Tibial nerve (tissue), 4 donors: ENCODE results near the gene PIP5K1B. TPM values are rescaled to one million over a fixed set of nuclear protein-coding genes. Genes with fewer than 3 reads are reported as not detected.

ENCODE experiments used
- DNase-seq, 2 donors: peaks; one replicate each; pipeline ENCODE4 v3.0.0-alpha.2; 2019; ENCODE audit warnings: low spot score in 2 of 2
- H3K27ac ChIP-seq, 4 donors: fragments of 200-600 bp; sonication (generic) in 3 of 4; one replicate each; pipeline ENCODE4 v1.5.1; 2017 to 2019; ENCODE audit warnings: mild to moderate bottlenecking in 1 of 4
- H3K27me3 ChIP-seq, 2 donors: fragments of 200-600 bp; sonication (generic) in 1 of 2; one replicate each; pipeline versions ENCODE4 v1.5.1 to v1.6.0; 2017 to 2019
- H3K36me3 ChIP-seq, 3 donors: fragments of 200-600 bp; sonication (generic); one replicate each; pipeline ENCODE4 v1.5.1; 2018 to 2019
- H3K4me1 ChIP-seq, 4 donors: fragments of 200-600 bp; sonication (generic) in 3 of 4; one replicate each; pipeline ENCODE4 v1.5.1; 2017 to 2019
- H3K4me3 ChIP-seq, 4 donors: fragments of 200-600 bp; sonication (generic) in 3 of 4; one replicate each; pipeline ENCODE4 v1.5.1; 2017 to 2019; ENCODE audit warnings: mild to moderate bottlenecking in 1 of 4, moderate library complexity in 1 of 4
- H3K9me3 ChIP-seq, 4 donors: fragments of 200-600 bp; sonication (generic) in 3 of 4; one replicate each; pipeline ENCODE4 v1.5.1; 2017 to 2019
- EP300 ChIP-seq, 2 donors: sonication (generic); formaldehyde crosslinking; IDR thresholded peaks; one replicate each; pipeline ENCODE4 v1.6.1; 2017; ENCODE audit warnings: antibody characterized with exemption in 2 of 2, mild to moderate bottlenecking in 1 of 2
- POLR2A ChIP-seq, 2 donors: fragments of 450-650 bp; IDR thresholded peaks; one replicate each; pipeline ENCODE4 v1.6.1; 2017; ENCODE audit warnings: antibody characterized with exemption in 2 of 2, mild to moderate bottlenecking in 2 of 2, moderate library complexity in 2 of 2
- WGBS, 2 donors: methylation state at CpG; one replicate each; pipeline ENCODE4 v1.1.5; 2018; 5-methylcytosine and 5-hydroxymethylcytosine counted together
- total RNA-seq, 4 donors: library from RNA; depleted of rRNA; stranded (reverse); fragments of >200 nt; gene quantifications; one replicate each; pipeline ENCODE4 v1.1.0, GENCODE V29; 2016
- TF ChIP-seq, protein P1 (sequence below), 5 experiments: fragments of 200-600 bp in 3 of 5; fragments of 450-650 bp in 2 of 5; sonication (generic) in 3 of 5; IDR thresholded peaks; one replicate each; pipeline ENCODE4 v1.5.1; 2016 to 2019; ENCODE audit warnings: antibody characterized with exemption in 5 of 5, mild to moderate bottlenecking in 3 of 5, moderate library complexity in 2 of 5

The PIP5K1B gene
- total RNA-seq, 4 donors from 2014 or later, result 0.20 to 6.8 (median 3.5) TPM

- TF ChIP-seq, protein P1, sequence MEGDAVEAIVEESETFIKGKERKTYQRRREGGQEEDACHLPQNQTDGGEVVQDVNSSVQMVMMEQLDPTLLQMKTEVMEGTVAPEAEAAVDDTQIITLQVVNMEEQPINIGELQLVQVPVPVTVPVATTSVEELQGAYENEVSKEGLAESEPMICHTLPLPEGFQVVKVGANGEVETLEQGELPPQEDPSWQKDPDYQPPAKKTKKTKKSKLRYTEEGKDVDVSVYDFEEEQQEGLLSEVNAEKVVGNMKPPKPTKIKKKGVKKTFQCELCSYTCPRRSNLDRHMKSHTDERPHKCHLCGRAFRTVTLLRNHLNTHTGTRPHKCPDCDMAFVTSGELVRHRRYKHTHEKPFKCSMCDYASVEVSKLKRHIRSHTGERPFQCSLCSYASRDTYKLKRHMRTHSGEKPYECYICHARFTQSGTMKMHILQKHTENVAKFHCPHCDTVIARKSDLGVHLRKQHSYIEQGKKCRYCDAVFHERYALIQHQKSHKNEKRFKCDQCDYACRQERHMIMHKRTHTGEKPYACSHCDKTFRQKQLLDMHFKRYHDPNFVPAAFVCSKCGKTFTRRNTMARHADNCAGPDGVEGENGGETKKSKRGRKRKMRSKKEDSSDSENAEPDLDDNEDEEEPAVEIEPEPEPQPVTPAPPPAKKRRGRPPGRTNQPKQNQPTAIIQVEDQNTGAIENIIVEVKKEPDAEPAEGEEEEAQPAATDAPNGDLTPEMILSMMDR (IDR thresholded peaks at IDR 0.05), result no peak
- TF ChIP-seq EP300 (IDR thresholded peaks at IDR 0.05) (no peak), POLR2A (IDR thresholded peaks at IDR 0.05) (no peak)
- Histone ChIP-seq H3K9me3 (no peaks in the 10 kb centered on the region), H3K4me1 (no peaks in the 10 kb centered on the region), H3K36me3 (no peaks in the 10 kb centered on the region), H3K27me3 (no peaks in the 10 kb centered on the region), H3K4me3 (no peak overlapping the region), H3K27ac (no peak overlapping the region)
- no peak for DNase-seq
- 11 to 33% methylated on average over 1 of the region's 1 CpG for WGBS, 2 donors
These were observed 229.2 kb downstream of the PIP5K1B start for GRCh38 chr9:68934329-68934644.

DNA sequence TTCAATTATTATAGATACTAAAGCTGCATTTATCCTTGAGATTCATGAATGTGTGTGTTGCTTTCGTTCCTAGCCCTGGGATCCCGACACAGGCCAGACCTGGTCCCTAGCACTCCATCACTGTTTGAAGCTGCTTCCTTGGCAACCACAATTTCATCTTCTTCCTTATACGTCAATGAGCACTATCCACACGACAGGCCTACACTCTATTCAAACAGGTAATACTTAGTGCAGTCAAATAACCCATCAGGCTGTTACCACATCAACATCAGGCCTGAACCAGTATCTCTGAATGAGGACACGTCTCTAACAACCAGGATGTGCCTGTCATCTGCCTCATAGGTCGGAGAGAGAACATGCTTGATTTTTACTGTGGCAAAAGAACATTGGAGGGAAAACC lies 235.5 kb downstream of the PIP5K1B start:
- no peaks in the 10 kb centered on the region for H3K36me3 ChIP-seq
- no peaks in the 10 kb centered on the region for H3K4me1 ChIP-seq
- no peak overlapping the region for H3K27ac ChIP-seq
- 84 to 86% methylated on average over 6 of the region's 6 CpGs for WGBS, 2 donors
- TF ChIP-seq, protein P1 (IDR thresholded peaks at IDR 0.05), result no peak
- TF ChIP-seq POLR2A (IDR thresholded peaks at IDR 0.05) (no peak), EP300 (IDR thresholded peaks at IDR 0.05) (no peak)
- no peaks in the 10 kb centered on the region for H3K27me3 ChIP-seq
- no peak for DNase-seq
- no peaks in the 10 kb centered on the region for H3K9me3 ChIP-seq
- H3K4me3 ChIP-seq, result no peak overlapping the region

DNA sequence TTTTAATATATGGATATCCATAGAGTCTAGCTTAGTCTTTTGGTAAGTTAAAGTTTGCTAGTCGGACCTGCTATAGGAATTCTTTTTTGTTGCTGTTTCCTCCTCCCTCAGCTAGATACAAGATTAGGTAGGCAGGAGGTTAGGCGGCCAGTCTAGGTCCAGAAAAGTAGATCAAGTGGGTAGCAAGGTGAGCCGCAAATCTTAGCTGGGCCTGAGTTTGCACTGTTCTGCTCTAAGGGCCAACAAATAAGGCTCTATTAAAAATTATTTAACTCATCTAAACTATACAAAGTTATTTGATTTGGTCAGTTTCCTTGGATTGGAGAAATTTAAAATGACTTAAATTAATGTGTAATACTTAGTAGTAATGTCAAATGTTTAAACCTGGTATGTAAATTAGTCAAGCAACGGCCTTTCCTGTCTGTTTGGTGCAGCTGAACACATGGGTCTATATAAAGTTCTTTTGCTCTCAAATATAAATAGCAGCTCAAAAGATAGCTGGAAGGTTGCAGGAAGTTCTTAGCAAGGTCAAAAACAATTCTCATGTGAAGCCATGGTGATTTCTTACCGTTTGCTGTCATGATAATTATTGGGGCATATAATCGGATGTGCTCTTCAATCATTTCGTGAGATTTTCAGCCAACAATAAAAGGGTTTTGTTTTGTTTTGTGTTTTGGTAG lies 236.9 kb downstream of the PIP5K1B start:
- Histone ChIP-seq H3K4me3 (no peak overlapping the region), H3K27ac (no peak overlapping the region), H3K9me3 (no peaks in the 10 kb centered on the region), H3K4me1 (no peaks in the 10 kb centered on the region), H3K36me3 (no peaks in the 10 kb centered on the region), H3K27me3 (no peaks in the 10 kb centered on the region)
- TF ChIP-seq POLR2A (IDR thresholded peaks at IDR 0.05) (no peak), EP300 (IDR thresholded peaks at IDR 0.05) (no peak)
- TF ChIP-seq, protein P1 (IDR thresholded peaks at IDR 0.05), result no peak
- no peak for DNase-seq
- WGBS, 2 donors, result 78 to 82% methylated on average over 7 of the region's 7 CpGs

DNA sequence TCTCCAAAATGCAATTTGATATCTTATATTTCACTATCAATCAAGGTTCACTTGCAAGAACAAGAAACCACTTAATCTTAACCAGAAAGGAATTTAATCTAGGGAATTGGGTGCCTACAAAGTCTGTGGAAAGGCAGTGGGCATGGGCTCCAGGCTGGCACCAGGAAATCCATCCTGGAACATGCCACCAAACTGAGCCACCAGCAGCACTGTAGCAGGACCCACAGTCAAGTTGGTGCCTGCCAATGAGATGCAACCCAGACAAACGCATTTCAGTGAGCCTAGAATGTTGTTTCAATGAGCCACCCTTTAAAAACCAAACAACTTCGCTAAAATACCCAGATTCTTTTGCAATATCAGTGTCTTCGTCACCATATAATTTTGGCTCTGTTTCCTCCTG lies 237.8 kb downstream of the PIP5K1B start:
- no peak overlapping the region for H3K27ac ChIP-seq
- no peak for DNase-seq
- WGBS, 2 donors, result 71 to 80% methylated on average over 3 of the region's 3 CpGs
- TF ChIP-seq EP300 (IDR thresholded peaks at IDR 0.05), result no peak
- TF ChIP-seq, protein P1 (IDR thresholded peaks at IDR 0.05), result no peak
- TF ChIP-seq POLR2A (IDR thresholded peaks at IDR 0.05), result no peak
- no peaks in the 10 kb centered on the region for H3K4me1 ChIP-seq
- no peaks in the 10 kb centered on the region for H3K9me3 ChIP-seq
- no peak overlapping the region for H3K4me3 ChIP-seq
- no peaks in the 10 kb centered on the region for H3K27me3 ChIP-seq
- no peaks in the 10 kb centered on the region for H3K36me3 ChIP-seq

DNA sequence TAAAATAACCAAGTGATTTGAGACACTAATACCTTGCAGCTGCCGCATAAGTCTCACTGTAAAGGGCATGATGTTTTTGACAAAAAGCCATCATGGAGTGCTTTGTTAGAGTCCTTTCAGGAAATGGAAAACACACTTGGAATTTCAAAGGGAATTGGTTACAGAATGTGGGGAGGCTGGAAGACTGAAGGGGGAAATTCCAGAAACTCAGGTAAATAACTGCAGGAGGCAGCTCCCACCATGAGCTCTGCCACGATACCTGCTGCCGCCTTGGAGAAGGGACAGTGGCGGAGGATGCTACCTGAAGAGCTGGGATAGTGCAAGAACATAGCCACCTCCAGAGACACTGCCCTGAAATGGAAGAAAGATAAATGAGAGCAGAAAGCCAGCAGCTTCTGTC lies 242.0 kb downstream of the PIP5K1B start:
- WGBS, 2 donors, result 67 to 80% methylated on average over 4 of the region's 4 CpGs
- no peak for TF ChIP-seq POLR2A (IDR thresholded peaks at IDR 0.05)
- no peak for TF ChIP-seq EP300 (IDR thresholded peaks at IDR 0.05)
- TF ChIP-seq, protein P1 (IDR thresholded peaks at IDR 0.05), result no peak
- no peaks in the 10 kb centered on the region for H3K27me3 ChIP-seq

More for the DNA sequence above, 242.0 kb downstream of the PIP5K1B start:
- Histone ChIP-seq H3K4me3 (no peak overlapping the region), H3K9me3 (no peaks in the 10 kb centered on the region), H3K4me1 (no peaks in the 10 kb centered on the region), H3K27ac (no peak overlapping the region), H3K36me3 (no peaks in the 10 kb centered on the region)
- no peak for DNase-seq
